ENCODE results near the gene CIROP. TPM values are rescaled to one million over a fixed set of nuclear protein-coding genes. Genes with fewer than 3 reads are reported as not detected.

The CIROP gene
- total RNA-seq, 1 experiment from 2014 or later = not detected

- DNase-seq (ENCODE audit: low read depth) = no peak
- in situ Hi-C loops (cut with HindIII; ENCODE audit: low pct_unique_long_range_greater_than_20kb, low sequenced_read_pairs) = no loop called here
Observed at GRCh38 chr14:23060536-23061260, 44.1 kb downstream of the CIROP start.

- no peak for DNase-seq (ENCODE audit: low read depth)
- in situ Hi-C loops (cut with HindIII; ENCODE audit: low pct_unique_long_range_greater_than_20kb, low sequenced_read_pairs) = no loop called here
Observed at GRCh38 chr14:23058654-23059504, 45.9 kb downstream of the CIROP start.

GRCh38 chr14:23057757-23058653, 46.8 kb downstream of the CIROP start:
- in situ Hi-C loops (cut with HindIII; ENCODE audit: low pct_unique_long_range_greater_than_20kb, low sequenced_read_pairs) = no loop called here
- peak; percentile 80 for DNase-seq (ENCODE audit: low read depth)

- in situ Hi-C loops (cut with HindIII; ENCODE audit: low pct_unique_long_range_greater_than_20kb, low sequenced_read_pairs) = no loop called here
- DNase-seq (ENCODE audit: low read depth) = peak; percentile 70
Observed at GRCh38 chr14:23056956-23057756, 47.6 kb downstream of the CIROP start, which contains the start of gene CDH24. Gene CDH24, minus strand, starts transcription at chr14:23057520. Its CDS starts 1,787 bp downstream, at chr14:23055733.

GRCh38 chr14:23056145-23056955, 48.4 kb downstream of the CIROP start:
- DNase-seq (ENCODE audit: low read depth) = peak; percentile 72
- in situ Hi-C loops (cut with HindIII; ENCODE audit: low pct_unique_long_range_greater_than_20kb, low sequenced_read_pairs) = no loop called here

GRCh38 chr14:23055621-23056144, 49.1 kb downstream of the CIROP start:
- in situ Hi-C loops (cut with HindIII; ENCODE audit: low pct_unique_long_range_greater_than_20kb, low sequenced_read_pairs) = no loop called here
- no peak for DNase-seq (ENCODE audit: low read depth)

- in situ Hi-C loops (cut with HindIII; ENCODE audit: low pct_unique_long_range_greater_than_20kb, low sequenced_read_pairs) = no loop called here
- DNase-seq (ENCODE audit: low read depth) = no peak
Observed at GRCh38 chr14:23055147-23055550, 49.6 kb downstream of the CIROP start.

GRCh38 chr14:23054000-23054811, 50.6 kb downstream of the CIROP start:
- no peak for DNase-seq (ENCODE audit: low read depth)
- in situ Hi-C loops (cut with HindIII; ENCODE audit: low pct_unique_long_range_greater_than_20kb, low sequenced_read_pairs) = no loop called here

GRCh38 chr14:23053426-23053825, 51.4 kb downstream of the CIROP start:
- in situ Hi-C loops (cut with HindIII; ENCODE audit: low pct_unique_long_range_greater_than_20kb, low sequenced_read_pairs) = no loop called here
- DNase-seq (ENCODE audit: low read depth) = no peak

- no peak for DNase-seq (ENCODE audit: low read depth)
- in situ Hi-C loops (cut with HindIII; ENCODE audit: low pct_unique_long_range_greater_than_20kb, low sequenced_read_pairs) = no loop called here
Observed at GRCh38 chr14:23052671-23053070, 52.1 kb downstream of the CIROP start.

- in situ Hi-C loops (cut with HindIII; ENCODE audit: low pct_unique_long_range_greater_than_20kb, low sequenced_read_pairs) = no loop called here
- no peak for DNase-seq (ENCODE audit: low read depth)
Observed at GRCh38 chr14:23052182-23052623, 52.6 kb downstream of the CIROP start.

- DNase-seq (ENCODE audit: low read depth) = no peak
- in situ Hi-C loops (cut with HindIII; ENCODE audit: low pct_unique_long_range_greater_than_20kb, low sequenced_read_pairs) = no loop called here
Observed at GRCh38 chr14:23051141-23052057, 53.4 kb downstream of the CIROP start.

Data from Caki2 (cell line).